IPS-NIHi7 (cell line): Measurements from ENCODE around the gene FAM118B.

Source experiments
- DNase-seq: peaks from one replicate; pipeline ENCODE4 v3.0.0; 2012; ENCODE audit warnings: mixed read lengths; ENCODE audit errors: extremely low spot score

FAM118B gene

DNA sequence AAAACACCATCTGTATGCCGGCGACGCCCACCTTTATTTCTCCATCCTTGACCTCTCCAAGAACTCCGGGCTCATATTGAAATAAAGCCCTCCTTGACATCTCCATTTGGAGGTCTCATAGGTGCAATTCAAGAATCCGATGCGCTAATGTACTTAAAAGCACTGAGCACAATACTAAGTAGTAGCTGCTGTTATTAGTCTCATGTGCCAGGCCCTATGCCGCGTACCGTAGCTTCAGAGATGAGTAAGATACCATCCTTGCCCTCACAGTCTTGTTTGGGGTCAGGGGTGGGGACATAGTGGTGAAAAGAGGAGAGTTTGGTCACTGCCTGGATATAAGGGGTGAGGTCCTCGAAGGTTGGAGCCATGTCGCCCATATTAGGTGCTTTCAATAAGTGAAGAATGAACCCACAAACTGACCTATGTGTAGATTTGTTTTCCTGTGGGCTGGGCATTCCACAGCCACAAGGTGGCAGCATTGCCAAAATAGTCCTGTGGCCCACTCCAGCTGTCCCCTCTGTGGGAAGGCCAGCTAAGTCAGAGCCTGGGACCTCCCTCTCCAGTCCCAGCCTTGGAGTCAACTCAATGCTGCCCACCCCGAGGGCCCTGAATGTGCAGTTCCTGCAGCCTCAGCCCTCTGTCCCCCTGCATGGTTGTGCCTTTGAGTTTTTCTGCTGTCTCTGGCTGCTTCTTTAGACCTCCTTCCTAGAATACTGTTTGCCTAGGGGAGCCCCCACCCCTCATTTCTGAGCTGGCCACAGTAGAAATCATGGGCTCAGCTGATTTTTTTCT lies 98.8 kb downstream of the FAM118B start:
- DNase-seq = peak; percentile 86

DNA sequence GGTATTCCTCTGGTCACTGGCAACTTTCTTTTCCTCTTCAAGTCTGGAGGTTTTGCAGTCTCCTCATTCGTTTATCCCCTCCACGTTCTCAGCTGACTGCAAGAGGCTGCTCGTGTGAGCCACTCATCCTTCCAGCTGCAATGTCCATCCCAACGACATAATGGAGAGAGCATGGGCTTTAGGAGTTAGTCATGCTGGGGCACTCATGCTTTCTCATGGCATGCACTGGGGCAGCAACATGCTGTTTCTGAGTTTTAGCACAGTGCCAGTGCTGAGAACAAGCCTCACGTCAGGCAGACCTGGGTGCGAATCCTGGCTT lies 99.4 kb downstream of the FAM118B start:
- no peak for DNase-seq

DNA sequence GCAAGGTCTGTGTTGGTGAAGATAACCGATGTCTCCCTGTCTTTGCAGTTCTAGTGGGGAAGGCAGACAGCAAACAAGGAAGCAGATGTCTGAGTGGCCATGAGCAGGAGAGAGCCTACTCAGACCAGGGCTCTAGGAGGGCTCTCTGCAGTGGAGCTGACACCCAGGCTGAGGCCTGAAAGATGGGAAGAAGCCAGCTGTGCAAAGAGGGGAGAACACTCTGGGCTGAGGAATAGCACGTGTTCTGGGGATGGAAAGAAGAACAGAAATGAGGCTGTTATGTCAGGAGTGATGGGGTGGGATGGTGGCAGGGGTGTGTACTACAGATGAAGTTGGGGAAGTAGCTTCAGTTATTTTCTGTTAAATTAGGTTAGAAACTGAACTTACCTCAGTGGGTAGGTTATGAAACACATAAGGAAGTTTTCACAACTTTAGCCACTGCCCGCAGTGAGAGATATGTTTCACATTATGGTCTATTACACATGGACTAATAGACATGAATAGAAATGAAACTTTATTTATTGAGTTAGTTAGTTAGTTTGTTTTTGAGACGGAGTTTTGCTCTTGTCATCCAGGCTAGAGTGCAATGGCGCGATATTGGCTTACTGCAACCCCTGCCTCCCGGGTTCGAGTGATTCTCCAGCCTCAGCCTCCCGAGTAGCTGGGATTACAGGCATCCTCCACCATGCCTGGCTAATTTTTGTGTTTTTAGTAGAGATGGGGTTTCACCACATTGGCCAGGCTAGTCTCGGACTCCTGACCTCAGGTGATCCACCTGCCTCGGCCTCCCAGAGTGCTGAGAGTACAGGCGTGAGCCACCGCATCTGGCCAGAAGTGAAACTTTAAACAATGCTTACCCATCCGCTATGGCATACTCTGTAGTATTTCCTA lies 100.1 kb downstream of the FAM118B start:
- no peak for DNase-seq
